ENCODE data around the gene FKBP9. TPM values are rescaled to one million over a fixed set of nuclear protein-coding genes. Genes with fewer than 3 reads are reported as not detected.
"Not testable (repeated sequence)": the region's sequence is repeated elsewhere in the genome, so short reads cannot be mapped to it uniquely, and the experiment has no call there.

Gene FKBP9
- total RNA-seq, 1 donor: 420 TPM

DNA sequence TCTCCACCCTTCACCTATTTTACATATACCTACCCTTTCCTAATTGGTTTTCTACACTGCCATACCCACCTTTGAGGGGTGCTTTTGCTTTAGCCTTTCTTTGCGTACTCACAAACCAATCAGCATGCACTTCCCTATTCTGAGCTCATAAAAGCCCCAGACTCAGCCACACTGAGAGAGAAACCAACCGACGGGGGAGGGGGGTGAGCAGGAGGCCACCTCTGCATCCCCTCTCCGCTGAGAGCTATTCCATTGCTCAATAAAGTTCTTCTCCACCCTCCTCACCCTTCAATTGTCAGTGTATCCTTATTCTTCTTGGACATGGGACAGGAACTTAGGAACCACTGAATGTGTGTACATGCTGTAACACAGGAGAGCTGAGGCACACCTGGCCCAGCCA, 9.0 kb upstream of the FKBP9 start:
- H4K20me1 ChIP-seq (ENCODE audit: insufficient read depth, low read length): no peaks in the 10 kb centered on the region
- H3K4me2 ChIP-seq (ENCODE audit: insufficient read depth, low read length): no peak overlapping the region
- TF ChIP-seq, protein P1, sequence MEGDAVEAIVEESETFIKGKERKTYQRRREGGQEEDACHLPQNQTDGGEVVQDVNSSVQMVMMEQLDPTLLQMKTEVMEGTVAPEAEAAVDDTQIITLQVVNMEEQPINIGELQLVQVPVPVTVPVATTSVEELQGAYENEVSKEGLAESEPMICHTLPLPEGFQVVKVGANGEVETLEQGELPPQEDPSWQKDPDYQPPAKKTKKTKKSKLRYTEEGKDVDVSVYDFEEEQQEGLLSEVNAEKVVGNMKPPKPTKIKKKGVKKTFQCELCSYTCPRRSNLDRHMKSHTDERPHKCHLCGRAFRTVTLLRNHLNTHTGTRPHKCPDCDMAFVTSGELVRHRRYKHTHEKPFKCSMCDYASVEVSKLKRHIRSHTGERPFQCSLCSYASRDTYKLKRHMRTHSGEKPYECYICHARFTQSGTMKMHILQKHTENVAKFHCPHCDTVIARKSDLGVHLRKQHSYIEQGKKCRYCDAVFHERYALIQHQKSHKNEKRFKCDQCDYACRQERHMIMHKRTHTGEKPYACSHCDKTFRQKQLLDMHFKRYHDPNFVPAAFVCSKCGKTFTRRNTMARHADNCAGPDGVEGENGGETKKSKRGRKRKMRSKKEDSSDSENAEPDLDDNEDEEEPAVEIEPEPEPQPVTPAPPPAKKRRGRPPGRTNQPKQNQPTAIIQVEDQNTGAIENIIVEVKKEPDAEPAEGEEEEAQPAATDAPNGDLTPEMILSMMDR (IDR thresholded peaks at IDR 0.05; ENCODE audit: extremely low read depth, low read depth, low read length): no peak
- no peak overlapping the region for H3K4me3 ChIP-seq (ENCODE audit: insufficient read depth, low read length)
- DNase-seq (ENCODE audit: insufficient read length, low spot score, missing footprints): no peak
- no peaks in the 10 kb centered on the region for H3K79me2 ChIP-seq (ENCODE audit: insufficient read depth, low read length)
- H2AFZ ChIP-seq (ENCODE audit: low read length): no peak overlapping the region
- no peak overlapping the region for H3K27ac ChIP-seq (ENCODE audit: low read depth, low read length)
- no peaks in the 10 kb centered on the region for H3K4me1 ChIP-seq (ENCODE audit: insufficient read depth, low read length)
- H3K9me3 ChIP-seq (ENCODE audit: low read depth, low read length): peaks cover 6% of the 10 kb centered on the region
- no peaks in the 10 kb centered on the region for H3K27me3 ChIP-seq (ENCODE audit: insufficient read depth, low read length)
- H3K36me3 ChIP-seq (ENCODE audit: insufficient read depth, low read length): no peaks in the 10 kb centered on the region

DNA sequence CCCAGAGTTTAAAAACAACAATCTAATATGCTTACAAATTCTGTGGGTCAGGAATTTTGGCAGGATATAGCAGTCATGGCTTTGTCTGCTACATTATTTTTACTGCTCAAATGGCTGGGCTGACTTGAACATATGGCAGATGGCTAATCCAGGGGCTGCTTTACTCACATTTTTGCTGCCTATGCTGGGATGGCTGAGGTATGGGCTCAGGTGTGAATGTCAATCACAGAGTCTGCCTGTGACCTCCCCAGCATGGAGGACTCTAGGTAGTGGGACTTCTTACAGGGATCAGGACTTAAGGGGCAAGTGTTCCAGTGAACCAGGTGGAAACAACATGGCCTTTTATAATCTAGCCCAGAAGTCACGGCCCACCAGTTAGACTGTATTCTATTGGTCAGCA, 4.4 kb upstream of the FKBP9 start:
- Histone ChIP-seq H3K79me2 (ENCODE audit: insufficient read depth, low read length) (peaks cover under 1% of the 10 kb centered on the region), H4K20me1 (ENCODE audit: insufficient read depth, low read length) (no peaks in the 10 kb centered on the region), H3K27me3 (ENCODE audit: insufficient read depth, low read length) (no peaks in the 10 kb centered on the region), H3K36me3 (ENCODE audit: insufficient read depth, low read length) (no peaks in the 10 kb centered on the region), H3K9me3 (ENCODE audit: low read depth, low read length) (peaks cover 6% of the 10 kb centered on the region), H3K4me2 (ENCODE audit: insufficient read depth, low read length) (no peak overlapping the region), H3K4me3 (ENCODE audit: insufficient read depth, low read length) (no peak overlapping the region), H2AFZ (ENCODE audit: low read length) (no peak overlapping the region), H3K27ac (ENCODE audit: low read depth, low read length) (no peak overlapping the region), H3K4me1 (ENCODE audit: insufficient read depth, low read length) (no peaks in the 10 kb centered on the region)
- peak; percentile 76 for DNase-seq (ENCODE audit: insufficient read length, low spot score, missing footprints)
- TF ChIP-seq, protein P1 (IDR thresholded peaks at IDR 0.05; ENCODE audit: extremely low read depth, low read depth, low read length): no peak

DNA sequence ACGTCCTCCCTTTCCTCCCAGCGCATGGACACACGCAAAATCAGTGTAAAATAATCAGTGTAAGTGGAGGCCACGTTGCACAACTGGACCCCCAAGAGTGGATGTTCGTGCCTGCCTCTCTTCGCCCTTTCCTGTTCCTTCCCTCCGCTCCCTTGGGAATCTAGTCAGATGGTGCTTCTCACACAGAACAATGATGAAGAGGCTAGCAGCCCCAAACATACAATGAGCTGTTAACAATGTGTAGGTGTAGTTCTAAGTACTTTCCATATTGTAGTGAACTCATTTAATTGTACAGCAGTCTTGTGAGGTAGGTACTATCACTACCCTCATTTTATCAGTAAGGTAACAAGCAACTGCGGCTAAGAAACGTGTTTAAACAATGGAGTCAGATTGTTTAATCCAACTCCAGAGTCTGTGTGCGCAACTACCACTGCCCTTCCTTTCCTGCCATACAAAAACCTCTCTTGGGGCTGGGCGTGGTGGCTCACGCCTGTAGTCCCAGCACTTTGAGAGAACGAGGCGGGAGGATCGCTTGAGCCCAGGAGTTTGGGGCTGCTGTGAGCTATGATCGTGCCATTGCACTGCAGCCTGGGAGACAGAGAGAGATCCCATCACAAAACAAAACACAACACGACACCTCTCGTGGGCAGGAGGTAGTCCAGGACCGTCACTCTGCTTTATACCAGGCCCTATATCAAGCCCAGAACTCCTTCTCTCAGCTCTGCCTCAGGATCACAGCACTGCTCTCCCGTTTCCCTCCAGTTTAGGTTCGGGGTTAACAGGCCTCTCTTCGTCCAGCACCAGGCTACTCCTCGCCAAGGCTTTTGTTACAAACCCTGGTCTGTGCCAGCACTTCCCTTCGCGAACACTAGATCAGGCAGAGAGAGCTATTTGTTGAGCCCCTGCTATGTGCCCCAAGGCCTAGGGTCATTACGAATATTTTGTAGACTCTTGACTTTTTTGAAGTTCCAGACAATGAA, 1.1 kb downstream of the FKBP9 start:
- Histone ChIP-seq H3K9me3 (ENCODE audit: low read depth, low read length) (no peaks in the 10 kb centered on the region), H3K27me3 (ENCODE audit: insufficient read depth, low read length) (no peaks in the 10 kb centered on the region), H3K79me2 (ENCODE audit: insufficient read depth, low read length) (peaks cover 27% of the 10 kb centered on the region), H4K20me1 (ENCODE audit: insufficient read depth, low read length) (no peaks in the 10 kb centered on the region), H3K4me2 (ENCODE audit: insufficient read depth, low read length) (peak overlapping the region; percentile 82), H3K36me3 (ENCODE audit: insufficient read depth, low read length) (no peaks in the 10 kb centered on the region), H3K4me3 (ENCODE audit: insufficient read depth, low read length) (peak overlapping the region; percentile 78), H2AFZ (ENCODE audit: low read length) (peak overlapping the region; percentile 93), H3K27ac (ENCODE audit: low read depth, low read length) (peak overlapping the region; percentile 88), H3K4me1 (ENCODE audit: insufficient read depth, low read length) (peaks cover 7% of the 10 kb centered on the region)
- DNase-seq (ENCODE audit: insufficient read length, low spot score, missing footprints): peak; percentile 93
- TF ChIP-seq, protein P1 (IDR thresholded peaks at IDR 0.05; ENCODE audit: extremely low read depth, low read depth, low read length): no peak

DNA sequence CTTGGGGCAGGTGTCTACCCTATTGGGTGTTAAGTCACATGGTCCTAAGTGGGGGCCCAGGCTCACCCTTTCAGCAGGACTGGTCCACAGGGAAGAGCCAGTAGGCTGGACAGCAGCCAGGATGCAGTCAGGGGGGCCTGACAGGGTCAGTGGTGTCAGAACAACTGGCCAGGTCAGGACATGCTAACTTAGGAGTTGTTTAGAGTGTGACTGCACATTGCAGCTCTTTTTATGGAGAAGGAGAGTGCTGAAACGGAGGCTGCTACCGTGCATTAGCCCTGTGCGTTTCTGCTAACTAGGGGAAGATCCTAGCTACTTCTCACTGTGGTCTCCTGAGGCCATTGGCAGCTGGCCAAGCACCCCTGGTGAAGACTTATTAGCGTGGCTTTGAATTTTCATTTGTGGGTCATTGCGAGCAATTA, 6.7 kb downstream of the FKBP9 start:
- not testable (repeated sequence) for H3K4me1 ChIP-seq (ENCODE audit: insufficient read depth, low read length); H3K27ac ChIP-seq (ENCODE audit: low read depth, low read length); H3K4me2 ChIP-seq (ENCODE audit: insufficient read depth, low read length); H4K20me1 ChIP-seq (ENCODE audit: insufficient read depth, low read length); H3K36me3 ChIP-seq (ENCODE audit: insufficient read depth, low read length); H3K4me3 ChIP-seq (ENCODE audit: insufficient read depth, low read length); H2AFZ ChIP-seq (ENCODE audit: low read length); H3K9me3 ChIP-seq (ENCODE audit: low read depth, low read length); H3K27me3 ChIP-seq (ENCODE audit: insufficient read depth, low read length)
- DNase-seq (ENCODE audit: insufficient read length, low spot score, missing footprints): peak; percentile 45
- H3K79me2 ChIP-seq (ENCODE audit: insufficient read depth, low read length): peaks cover 21% of the 10 kb centered on the region

Data from osteoblast (primary cell).